Smooth muscle cell (in vitro differentiated cells): ENCODE results near the gene YTHDC1. TPM values are rescaled to one million over a fixed set of nuclear protein-coding genes. Genes with fewer than 3 reads are reported as not detected.

Experiments used
- DNase-seq: peaks from one replicate; lab custom pipeline; 2025; ENCODE audit not compliant: unreplicated experiment; lab: John Stamatoyannopoulos, UW
- H2AFZ ChIP-seq: fragments of 200-600 bp; sonication (generic); 2 replicates; pipeline ENCODE4 v1.6.0; 2016; ENCODE audit warnings: antibody characterized with exemption, low read depth, mild to moderate bottlenecking
- H3F3A ChIP-seq: fragments of 200-600 bp; sonication (generic); 2 replicates; pipeline ENCODE4 v1.6.0; 2017; ENCODE audit warnings: antibody characterized with exemption, low read depth
- H3K27ac ChIP-seq: fragments of 200-600 bp; sonication (generic); 2 replicates; pipeline ENCODE4 v1.5.1; 2016; ENCODE audit warnings: low read depth, mild to moderate bottlenecking
- H3K27me3 ChIP-seq: fragments of 200-600 bp; sonication (generic); 2 replicates; pipeline ENCODE4 v1.6.1; 2016; ENCODE audit warnings: low read depth, mild to moderate bottlenecking
- H3K36me3 ChIP-seq: fragments of 200-600 bp; sonication (generic); 2 replicates; pipeline ENCODE4 v1.5.1; 2016; ENCODE audit warnings: low read depth
- H3K4me1 ChIP-seq: fragments of 200-600 bp; sonication (generic); 2 replicates; pipeline ENCODE4 v1.5.1; 2016; ENCODE audit warnings: low read depth
- H3K4me2 ChIP-seq: fragments of 200-600 bp; sonication (generic); 2 replicates; pipeline ENCODE4 v1.6.0; 2016; ENCODE audit warnings: mild to moderate bottlenecking
- H3K4me3 ChIP-seq: fragments of 200-600 bp; sonication (generic); 2 replicates; pipeline ENCODE4 v1.5.1; 2016; ENCODE audit warnings: mild to moderate bottlenecking
- H3K79me2 ChIP-seq: fragments of 200-600 bp; sonication (generic); 2 replicates; pipeline ENCODE4 v1.6.0; 2016; ENCODE audit warnings: low read depth, mild to moderate bottlenecking
- H3K9ac ChIP-seq: fragments of 200-600 bp; sonication (generic); 2 replicates; pipeline ENCODE4 v1.6.0; 2016; ENCODE audit warnings: low read depth
- H3K9me3 ChIP-seq: fragments of 200-600 bp; sonication (generic); replicated peaks from 2 replicates; pipeline ENCODE4 v1.5.1; 2016; ENCODE audit warnings: low read depth
- H4K20me1 ChIP-seq: fragments of 200-600 bp; sonication (generic); 2 replicates; pipeline ENCODE4 v1.6.0; 2016; ENCODE audit warnings: low read depth
- CTCF ChIP-seq: fragments of 200-600 bp; sonication (generic); IDR thresholded peaks from 2 replicates; pipeline ENCODE4 v1.5.1; 2017; ENCODE audit warnings: borderline replicate concordance, mild to moderate bottlenecking, antibody characterized with exemption; ENCODE audit not compliant: insufficient read depth, poor library complexity, severe bottlenecking
- WGBS: methylation state at CpG from one replicate; pipeline ENCODE4 v1.1.7; 2016; ENCODE audit warnings: low lambda C conversion rate; 5-methylcytosine and 5-hydroxymethylcytosine counted together
- polyA plus RNA-seq: library from polyadenylated mRNA; unstranded; fragments of >200 nt; fragmentation: Nextera tagmentation; extraction: Ambion mirVana; gene quantifications from 2 replicates; pipeline ENCODE4 v1.2.1, GENCODE V29; 2016
- total RNA-seq: library from RNA; depleted of rRNA; stranded (reverse); fragments of >200 nt; gene quantifications from 2 replicates; pipeline ENCODE4 v1.2.3, GENCODE V29; 2014

The YTHDC1 gene
- total and polyA plus RNA-seq, 2 experiments from 2014 or later: 34.3 to 59.1 TPM

GRCh38 chr4:68360231-68360968 is 10.5 kb upstream of the YTHDC1 start:
- H4K20me1 ChIP-seq: no peaks in the 10 kb centered on the region
- H3K4me2 ChIP-seq: no peak overlapping the region
- no peak for DNase-seq
- H3K9me3 ChIP-seq: no peaks in the 10 kb centered on the region
- H3K4me3 ChIP-seq: no peak overlapping the region
- H3K27me3 ChIP-seq: no peaks in the 10 kb centered on the region
- 93% methylated on average over 4 of the region's 4 CpGs for WGBS
- peak overlapping the region; percentile 69 for H3K27ac ChIP-seq
- H3K9ac ChIP-seq: no peak overlapping the region
- H3K79me2 ChIP-seq: no peaks in the 10 kb centered on the region
- no peak for TF ChIP-seq CTCF
- H3K36me3 ChIP-seq: no peaks in the 10 kb centered on the region
- H3F3A ChIP-seq: no peaks in the 10 kb centered on the region
- no peaks in the 10 kb centered on the region for H3K4me1 ChIP-seq
- no peak overlapping the region for H2AFZ ChIP-seq

GRCh38 chr4:68359508-68359907 is 9.6 kb upstream of the YTHDC1 start:
- no peak overlapping the region for H3K27ac ChIP-seq
- H2AFZ ChIP-seq: no peak overlapping the region
- no peak overlapping the region for H3K4me3 ChIP-seq
- no peaks in the 10 kb centered on the region for H4K20me1 ChIP-seq
- H3K79me2 ChIP-seq: no peaks in the 10 kb centered on the region
- no peak overlapping the region for H3K9ac ChIP-seq
- no peaks in the 10 kb centered on the region for H3K27me3 ChIP-seq
- H3F3A ChIP-seq: no peaks in the 10 kb centered on the region
- no peaks in the 10 kb centered on the region for H3K4me1 ChIP-seq
- no peaks in the 10 kb centered on the region for H3K9me3 ChIP-seq
- H3K4me2 ChIP-seq: no peak overlapping the region
- DNase-seq: no peak
- no peaks in the 10 kb centered on the region for H3K36me3 ChIP-seq
- no peak for TF ChIP-seq CTCF

- WGBS: 88% methylated on average over 2 of the region's 2 CpGs
Observed at GRCh38 chr4:68358988-68359387, 9.1 kb upstream of the YTHDC1 start.

More at GRCh38 chr4:68358988-68359387, 9.1 kb upstream of the YTHDC1 start:
- H3F3A ChIP-seq: no peaks in the 10 kb centered on the region
- TF ChIP-seq CTCF: no peak
- DNase-seq: no peak
- no peaks in the 10 kb centered on the region for H3K27me3 ChIP-seq
- no peaks in the 10 kb centered on the region for H3K36me3 ChIP-seq
- H3K4me3 ChIP-seq: no peak overlapping the region
- no peak overlapping the region for H3K4me2 ChIP-seq
- H3K9ac ChIP-seq: no peak overlapping the region
- H3K79me2 ChIP-seq: no peaks in the 10 kb centered on the region
- no peaks in the 10 kb centered on the region for H4K20me1 ChIP-seq
- H3K9me3 ChIP-seq: no peaks in the 10 kb centered on the region
- H2AFZ ChIP-seq: no peak overlapping the region
- no peak overlapping the region for H3K27ac ChIP-seq
- H3K4me1 ChIP-seq: no peaks in the 10 kb centered on the region
